Epithelial cell of esophagus (primary cell): ENCODE measurements around the gene SUSD3.

ENCODE experiments used
- DNase-seq: peaks from one replicate; pipeline ENCODE4 v3.0.0; 2010; ENCODE audit warnings: low read depth
- H3K4me3 ChIP-seq: 2 replicates; pipeline ENCODE4 v1.5.1; 2011; ENCODE audit warnings: mild to moderate bottlenecking, low read length, control low read depth
- CTCF ChIP-seq: IDR thresholded peaks from 2 replicates; pipeline ENCODE4 v1.5.1; 2011; ENCODE audit warnings: low read depth, mild to moderate bottlenecking, low read length, control low read depth, inconsistent platforms; ENCODE audit not compliant: insufficient read depth; ENCODE audit errors: missing control alignments

Gene SUSD3

GRCh38 chr9:93129286-93129685 is 70.8 kb downstream of the SUSD3 start:
- DNase-seq: no peak
- no peak for TF ChIP-seq CTCF
- no peak overlapping the region for H3K4me3 ChIP-seq

- no peak for DNase-seq
- no peak for TF ChIP-seq CTCF
- no peak overlapping the region for H3K4me3 ChIP-seq
Measured at GRCh38 chr9:93129691-93130500, 71.4 kb downstream of the SUSD3 start.

- DNase-seq: no peak
- H3K4me3 ChIP-seq: no peak overlapping the region
- no peak for TF ChIP-seq CTCF
Measured at GRCh38 chr9:93130861-93131481, 72.5 kb downstream of the SUSD3 start.

GRCh38 chr9:93131599-93132286 is 73.2 kb downstream of the SUSD3 start:
- H3K4me3 ChIP-seq: peak overlapping the region; percentile 62
- no peak for TF ChIP-seq CTCF
- DNase-seq: no peak

GRCh38 chr9:93132287-93132927 is 73.9 kb downstream of the SUSD3 start:
- peak; percentile 23 for DNase-seq
- no peak for TF ChIP-seq CTCF
- peak overlapping the region; percentile 62 for H3K4me3 ChIP-seq

GRCh38 chr9:93132946-93133680 is 74.6 kb downstream of the SUSD3 start:
- TF ChIP-seq CTCF: no peak
- DNase-seq: peak; percentile 28
- H3K4me3 ChIP-seq: peak overlapping the region; percentile 62
